Breast epithelium (tissue), 4 donors: ENCODE data around the gene CYP2W1. TPM values are rescaled to one million over a fixed set of nuclear protein-coding genes. Genes with fewer than 3 reads are reported as not detected.

ENCODE experiments used
- DNase-seq, 2 donors: peaks; one replicate each; pipeline ENCODE4 v3.0.0-alpha.2; 2019; ENCODE audit warnings: low spot score in 2 of 2
- H3K27ac ChIP-seq, 2 donors: fragments of 200-600 bp; sonication (generic) in 1 of 2; one replicate each; pipeline ENCODE4 v1.5.1; 2016 to 2019; ENCODE audit warnings: mild to moderate bottlenecking in 1 of 2
- H3K27me3 ChIP-seq, 2 donors: fragments of 200-600 bp; sonication (generic) in 1 of 2; one replicate each; pipeline versions ENCODE4 v1.5.1 to v1.6.0; 2017 to 2019; ENCODE audit warnings: control low read depth in 1 of 2, mild to moderate bottlenecking in 1 of 2
- H3K36me3 ChIP-seq: fragments of 200-600 bp; one replicate; pipeline ENCODE4 v1.5.1; 2019
- H3K4me1 ChIP-seq, 2 donors: fragments of 200-600 bp; sonication (generic); one replicate each; pipeline ENCODE4 v1.5.1; 2016 to 2019; ENCODE audit warnings: control low read depth in 1 of 2
- H3K4me3 ChIP-seq, 3 donors: fragments of 200-600 bp; sonication (generic); 1 replicate in 2 of 3; 2 replicates in 1 of 3; pipeline ENCODE4 v1.5.1; 2016 to 2019; ENCODE audit warnings: mild to moderate bottlenecking in 3 of 3, moderate library complexity in 2 of 3
- H3K9me3 ChIP-seq, 2 donors: fragments of 200-600 bp; sonication (generic) in 1 of 2; one replicate each; pipeline ENCODE4 v1.5.1; 2016 to 2019; ENCODE audit warnings: control low read depth in 1 of 2
- POLR2A ChIP-seq: fragments of 450-650 bp; IDR thresholded peaks from one replicate; pipeline ENCODE4 v1.6.1; 2016; ENCODE audit warnings: antibody characterized with exemption, mild to moderate bottlenecking, moderate library complexity
- POLR2AphosphoS5 ChIP-seq, 3 donors: sonication (generic); formaldehyde crosslinking; IDR thresholded peaks; one replicate each; pipeline ENCODE4 v1.6.1; 2017; ENCODE audit warnings: antibody characterized with exemption in 3 of 3
- intact Hi-C: fragments of 100-400 bp; cut with DNase I; formaldehyde crosslinking; loops from one replicate; pipeline ENCODE4 v1.15.1; 2023; ENCODE audit warnings: low total_unique reads
- total RNA-seq, 3 donors: library from RNA; depleted of rRNA; stranded (reverse); fragments of >200 nt; gene quantifications; one replicate each; pipeline ENCODE4 v1.1.0, GENCODE V29; 2016
- TF ChIP-seq, protein P1 (sequence below), 3 donors: fragments of 450-650 bp; IDR thresholded peaks; one replicate each; pipeline ENCODE4 v1.5.1; 2016 to 2017; ENCODE audit warnings: antibody characterized with exemption in 3 of 3, mild to moderate bottlenecking in 3 of 3, moderate library complexity in 3 of 3

The CYP2W1 gene
- total RNA-seq, 3 donors from 2014 or later, result not detected

DNA sequence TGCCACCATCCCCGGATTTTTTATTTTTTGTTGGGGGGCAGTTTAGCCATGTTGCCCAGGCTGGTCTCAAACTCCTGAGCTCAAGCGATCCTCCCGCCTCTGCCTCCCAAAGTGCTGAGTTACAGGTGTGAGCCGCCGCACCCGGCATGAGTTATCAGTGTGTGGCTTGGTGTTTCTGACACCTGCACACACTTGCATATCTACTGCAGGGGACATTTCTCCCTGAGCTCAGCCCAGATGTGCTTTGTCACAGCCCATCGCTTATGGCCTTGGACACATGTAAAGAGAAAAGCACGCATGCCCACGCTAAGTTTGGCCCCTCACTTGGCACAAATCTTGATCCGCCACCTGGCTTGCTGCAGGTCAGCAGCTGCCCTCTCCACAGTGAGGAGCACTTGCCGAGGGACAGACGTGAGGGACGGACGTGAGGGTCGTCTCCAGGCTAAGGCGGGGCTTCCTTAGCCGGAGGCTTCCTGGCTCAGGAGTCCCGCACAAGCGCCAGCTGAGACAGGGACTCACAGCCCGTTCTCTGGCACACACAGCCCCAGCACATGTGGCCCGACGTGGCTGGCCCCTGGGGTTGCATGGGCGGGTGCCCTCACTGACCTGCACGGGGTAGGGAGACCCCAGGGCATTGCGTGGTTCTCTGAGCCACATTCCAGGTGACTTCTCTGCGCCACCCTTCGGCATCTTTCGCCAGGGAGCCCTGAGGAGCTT, 11.8 kb downstream of the CYP2W1 start:
- intact Hi-C loops, result loop anchor here (5.0 to 10.0 kb wide), 2 partner anchors 73 to 170 kb away; partner anchors contain the start of gene ZFAND2A
- H3K36me3 ChIP-seq, result peaks cover 4% of the 10 kb centered on the region
- H3K4me1 ChIP-seq, result no peaks in the 10 kb centered on the region
- no peak for DNase-seq
- H3K27me3 ChIP-seq, result peaks cover 0 to 22% of the 10 kb centered on the region in 2 donors
- H3K9me3 ChIP-seq, result no peaks in the 10 kb centered on the region
- TF ChIP-seq POLR2A, result no peak
- TF ChIP-seq POLR2AphosphoS5 (IDR thresholded peaks at IDR 0.05), result no peak
- TF ChIP-seq, protein P1, sequence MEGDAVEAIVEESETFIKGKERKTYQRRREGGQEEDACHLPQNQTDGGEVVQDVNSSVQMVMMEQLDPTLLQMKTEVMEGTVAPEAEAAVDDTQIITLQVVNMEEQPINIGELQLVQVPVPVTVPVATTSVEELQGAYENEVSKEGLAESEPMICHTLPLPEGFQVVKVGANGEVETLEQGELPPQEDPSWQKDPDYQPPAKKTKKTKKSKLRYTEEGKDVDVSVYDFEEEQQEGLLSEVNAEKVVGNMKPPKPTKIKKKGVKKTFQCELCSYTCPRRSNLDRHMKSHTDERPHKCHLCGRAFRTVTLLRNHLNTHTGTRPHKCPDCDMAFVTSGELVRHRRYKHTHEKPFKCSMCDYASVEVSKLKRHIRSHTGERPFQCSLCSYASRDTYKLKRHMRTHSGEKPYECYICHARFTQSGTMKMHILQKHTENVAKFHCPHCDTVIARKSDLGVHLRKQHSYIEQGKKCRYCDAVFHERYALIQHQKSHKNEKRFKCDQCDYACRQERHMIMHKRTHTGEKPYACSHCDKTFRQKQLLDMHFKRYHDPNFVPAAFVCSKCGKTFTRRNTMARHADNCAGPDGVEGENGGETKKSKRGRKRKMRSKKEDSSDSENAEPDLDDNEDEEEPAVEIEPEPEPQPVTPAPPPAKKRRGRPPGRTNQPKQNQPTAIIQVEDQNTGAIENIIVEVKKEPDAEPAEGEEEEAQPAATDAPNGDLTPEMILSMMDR (IDR thresholded peaks at IDR 0.05), result no peak
- no peak overlapping the region for H3K4me3 ChIP-seq
- H3K27ac ChIP-seq, result no peak overlapping the region

DNA sequence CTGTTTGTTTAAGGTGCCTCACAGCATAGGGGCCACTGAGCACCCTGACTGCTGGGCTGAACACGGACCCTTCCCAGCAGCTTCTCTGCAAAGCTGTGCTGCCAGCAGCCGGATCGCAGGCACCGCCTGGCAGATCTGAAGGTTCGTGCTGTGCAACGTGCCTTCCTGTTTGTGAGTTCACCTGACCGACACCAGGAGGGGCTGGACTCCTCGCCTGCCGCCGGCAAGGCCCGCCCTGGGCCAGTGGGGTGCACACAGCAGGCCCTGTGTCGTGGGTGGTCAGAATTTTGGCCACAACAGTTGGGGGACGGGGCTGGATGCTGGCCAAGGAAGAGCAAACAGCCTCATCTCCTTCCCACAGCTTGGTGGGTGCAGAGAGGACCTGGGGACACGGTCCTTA, 12.6 kb downstream of the CYP2W1 start:
- no peaks in the 10 kb centered on the region for H3K9me3 ChIP-seq
- H3K4me3 ChIP-seq, result no peak overlapping the region
- H3K27ac ChIP-seq, result no peak overlapping the region
- no peak for TF ChIP-seq POLR2A
- no peak for TF ChIP-seq POLR2AphosphoS5 (IDR thresholded peaks at IDR 0.05)
- TF ChIP-seq, protein P1 (IDR thresholded peaks at IDR 0.05), result no peak
- H3K36me3 ChIP-seq, result peaks cover 4% of the 10 kb centered on the region
- no peak for DNase-seq
- intact Hi-C loops, result loop anchor here (5.0 to 10.0 kb wide), 2 partner anchors 72 to 169 kb away; partner anchors contain the start of gene ZFAND2A
- no peaks in the 10 kb centered on the region for H3K4me1 ChIP-seq
- H3K27me3 ChIP-seq, result peaks cover 0 to 18% of the 10 kb centered on the region in 2 donors

DNA sequence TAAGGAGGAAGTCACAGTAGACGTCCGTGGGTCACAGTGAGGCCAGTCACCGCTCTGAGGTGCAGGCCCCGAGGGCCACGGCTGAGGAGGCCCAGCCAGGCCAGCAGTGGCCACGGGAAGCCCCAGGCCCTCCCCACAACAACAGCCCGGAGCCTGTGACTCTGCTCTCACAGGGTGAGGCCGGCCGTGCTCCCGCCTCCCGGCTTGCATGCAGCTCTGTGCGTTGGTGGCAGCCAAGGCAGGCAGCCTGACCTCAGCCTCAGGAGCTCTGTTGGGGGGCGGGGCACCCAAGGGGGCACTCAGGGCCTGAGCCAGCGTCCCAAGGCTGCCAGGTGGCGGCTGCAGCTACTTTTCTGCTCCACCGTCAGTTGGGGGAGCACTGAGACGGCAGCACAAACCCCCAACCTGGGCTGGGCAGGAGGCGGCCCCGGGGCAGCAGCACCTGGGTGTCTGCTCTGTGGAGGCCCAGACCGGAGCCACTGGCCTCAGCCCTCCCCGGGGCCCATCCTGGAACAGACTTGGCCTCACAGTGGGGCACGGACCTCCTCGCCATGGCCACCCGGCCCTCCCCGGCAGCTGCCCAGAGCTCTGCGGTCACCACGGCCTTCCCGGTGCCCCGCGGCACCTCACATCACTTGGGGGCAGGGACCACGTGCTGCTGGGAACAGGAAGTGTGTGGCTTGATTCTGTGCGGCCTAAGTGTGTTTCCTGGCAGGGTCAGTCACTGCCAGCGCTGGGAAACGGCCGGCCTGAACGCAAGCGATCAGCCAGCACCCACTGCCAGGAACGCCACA, 13.3 kb downstream of the CYP2W1 start:
- no peak overlapping the region for H3K4me3 ChIP-seq
- intact Hi-C loops, result loop anchor here (5.0 to 10.0 kb wide), 2 partner anchors 71 to 169 kb away; partner anchors contain the start of gene ZFAND2A
- DNase-seq, result no peak
- peaks cover 4% of the 10 kb centered on the region for H3K36me3 ChIP-seq
- H3K27me3 ChIP-seq, result peaks cover 0 to 11% of the 10 kb centered on the region in 2 donors
- H3K27ac ChIP-seq, result no peak overlapping the region
- no peaks in the 10 kb centered on the region for H3K4me1 ChIP-seq
- no peaks in the 10 kb centered on the region for H3K9me3 ChIP-seq
- no peak for TF ChIP-seq POLR2A
- no peak for TF ChIP-seq POLR2AphosphoS5 (IDR thresholded peaks at IDR 0.05)
- TF ChIP-seq, protein P1 (IDR thresholded peaks at IDR 0.05), result no peak

DNA sequence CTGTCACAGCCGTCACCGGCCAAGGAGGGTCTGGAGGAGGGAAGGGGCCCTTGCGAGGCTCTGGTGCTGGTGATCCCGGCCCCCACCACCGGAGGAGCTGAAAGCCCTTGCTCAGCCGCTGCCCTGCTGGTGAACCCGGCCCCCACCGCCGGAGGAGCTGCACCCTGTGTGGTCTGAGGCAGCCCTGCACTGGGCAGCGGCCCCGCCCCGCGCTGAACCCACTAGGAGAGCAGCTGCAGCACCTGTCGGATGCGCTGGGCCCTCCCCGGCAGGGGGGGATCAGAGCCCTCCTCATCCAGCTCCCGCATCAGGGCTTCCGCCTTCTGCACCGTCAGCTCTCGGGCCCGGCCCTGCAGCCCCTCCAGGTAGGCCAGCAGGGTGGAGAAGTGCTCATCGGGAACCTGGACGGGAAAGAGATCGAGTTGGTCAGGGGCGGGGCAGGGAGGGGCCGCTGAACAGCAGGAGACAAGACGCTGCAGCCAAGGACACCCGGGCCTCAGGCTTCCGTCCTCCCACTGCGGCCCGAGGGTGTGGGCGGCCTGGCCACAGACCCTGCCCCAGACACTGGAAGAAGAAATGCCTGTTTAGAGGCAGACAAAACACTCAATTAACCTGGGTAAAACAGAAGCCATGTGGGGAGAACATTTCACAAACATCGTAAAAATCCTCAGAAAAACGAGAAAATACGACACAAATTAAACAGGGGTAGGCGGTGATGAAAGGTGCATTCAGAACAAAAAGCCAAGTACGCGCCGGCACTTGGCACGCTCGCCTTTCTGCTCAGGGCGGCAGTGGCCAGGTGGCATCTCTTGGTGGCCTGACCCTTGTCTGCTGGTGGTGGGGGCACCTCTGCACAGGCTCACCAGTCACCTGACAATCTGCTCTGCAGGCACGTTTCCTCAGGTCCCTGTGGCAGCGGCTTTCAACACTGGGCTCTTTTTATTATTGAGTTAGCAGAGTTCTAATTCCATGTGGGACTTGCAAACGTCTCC, 14.7 kb downstream of the CYP2W1 start:
- H3K27ac ChIP-seq, result no peak overlapping the region
- H3K27me3 ChIP-seq, result no peaks in the 10 kb centered on the region
- DNase-seq, result no peak
- intact Hi-C loops, result loop anchor here (5.0 to 10.0 kb wide), 2 partner anchors 70 to 167 kb away; partner anchors contain the start of gene ZFAND2A
- H3K4me1 ChIP-seq, result no peaks in the 10 kb centered on the region
- H3K9me3 ChIP-seq, result no peaks in the 10 kb centered on the region
- no peak overlapping the region for H3K4me3 ChIP-seq
- H3K36me3 ChIP-seq, result peaks cover 4% of the 10 kb centered on the region
- TF ChIP-seq, protein P1 (IDR thresholded peaks at IDR 0.05), result no peak
- no peak for TF ChIP-seq POLR2AphosphoS5 (IDR thresholded peaks at IDR 0.05)
- no peak for TF ChIP-seq POLR2A
